GM18867 (cell line): Measurements from ENCODE around the gene ADRM1.

ENCODE experiments used
- ATAC-seq: cut with Tn5 transposase; IDR thresholded peaks from one replicate; pipeline ENCODE4 v1.9.1; 2021; ENCODE audit warnings: mild to moderate bottlenecking, moderate library complexity; ENCODE audit not compliant: unreplicated experiment

ADRM1 gene

GRCh38 chr20:62352402-62353288, 49.8 kb downstream of the ADRM1 start:
- no peak for ATAC-seq

GRCh38 chr20:62353289-62354030, 50.7 kb downstream of the ADRM1 start:
- no peak for ATAC-seq

DNA sequence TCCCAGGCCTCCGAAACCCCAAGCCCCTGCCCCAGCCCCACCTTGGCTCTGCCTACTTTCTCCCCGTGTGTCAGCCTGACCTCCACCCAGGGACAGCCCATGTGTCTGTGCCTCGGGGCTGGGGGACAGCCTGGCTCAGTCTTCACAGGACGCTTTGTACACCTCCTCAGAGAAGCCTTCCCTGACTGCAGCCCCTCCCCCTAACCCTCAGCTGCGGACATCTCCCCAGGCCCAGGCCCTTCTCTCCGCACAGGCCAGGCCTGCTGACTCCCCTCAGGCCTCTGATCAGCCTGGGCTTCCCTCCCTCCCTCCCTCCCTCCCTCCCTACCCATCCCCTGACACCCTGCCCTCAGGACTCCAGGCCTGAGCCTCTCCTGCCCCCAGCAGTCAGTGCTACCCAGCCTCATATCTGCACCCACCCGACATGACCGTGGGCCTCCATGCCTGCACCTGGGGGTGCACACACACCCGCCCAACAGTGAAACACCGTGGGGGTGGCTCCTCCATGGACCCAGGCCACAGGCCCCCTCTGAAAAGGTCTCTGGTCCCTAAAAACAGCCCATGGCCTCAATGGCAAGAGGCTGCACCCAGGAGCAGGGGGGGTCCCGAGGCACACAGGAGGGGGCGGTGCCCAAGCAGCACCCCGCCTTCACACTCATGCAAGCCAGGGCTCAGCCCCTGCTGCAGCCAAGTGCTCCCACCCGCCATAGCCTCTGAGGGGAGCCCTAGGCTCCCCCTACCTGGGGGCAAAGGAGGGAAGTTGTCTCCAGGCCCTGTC, 51.4 kb downstream of the ADRM1 start:
- ATAC-seq: no peak

- no peak for ATAC-seq
Observed at GRCh38 chr20:62354811-62355341, 52.1 kb downstream of the ADRM1 start.

DNA sequence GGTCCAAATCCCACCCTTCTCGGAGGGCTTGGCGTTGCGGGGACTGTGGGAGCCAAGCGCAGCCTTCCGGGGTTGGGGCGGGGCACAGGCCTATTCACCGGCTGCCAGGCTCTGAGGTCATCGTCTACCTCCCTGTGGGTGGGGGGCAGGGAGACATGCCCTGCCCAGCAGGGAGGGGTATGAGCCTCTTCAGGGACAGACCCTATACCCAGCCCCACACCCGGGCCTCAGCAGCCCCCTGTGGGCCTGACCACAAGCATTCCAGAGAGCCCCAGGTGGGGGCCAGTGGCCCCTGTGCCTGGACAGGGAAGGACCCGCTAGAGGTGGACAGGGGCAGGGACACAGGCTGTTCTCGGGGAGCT, 52.7 kb downstream of the ADRM1 start:
- no peak for ATAC-seq

- no peak for ATAC-seq
Observed at GRCh38 chr20:62355878-62356588, 53.2 kb downstream of the ADRM1 start.

DNA sequence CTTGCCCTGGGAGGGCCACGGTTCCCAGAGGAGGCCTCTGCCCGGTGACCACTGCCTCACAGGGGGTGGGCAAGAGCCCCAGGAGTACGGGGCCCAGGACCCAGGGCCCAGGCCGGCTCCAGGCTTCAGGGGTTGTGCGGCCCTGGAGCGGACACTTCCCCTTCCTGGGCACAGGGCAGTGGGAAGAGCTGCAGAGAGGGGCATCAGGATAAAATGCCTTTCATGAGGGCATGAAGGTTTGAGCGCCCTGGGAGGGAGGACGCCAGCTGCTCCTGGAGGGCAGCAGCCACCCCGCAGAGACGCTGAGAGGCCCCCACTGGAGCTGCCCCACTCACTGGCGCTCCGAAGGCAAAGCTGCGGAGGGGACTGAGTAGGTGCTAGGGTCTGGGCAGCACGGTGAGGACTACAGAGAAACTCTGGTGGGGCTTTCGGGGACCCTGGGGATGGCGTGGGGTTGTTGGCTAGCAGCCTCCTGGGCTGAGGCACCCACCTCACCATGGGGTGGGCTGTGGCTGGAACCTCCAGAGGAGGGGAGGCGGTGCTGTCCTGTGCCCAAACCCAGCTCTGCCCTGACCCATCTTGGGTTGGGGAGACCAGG, 53.9 kb downstream of the ADRM1 start:
- ATAC-seq: no peak

DNA sequence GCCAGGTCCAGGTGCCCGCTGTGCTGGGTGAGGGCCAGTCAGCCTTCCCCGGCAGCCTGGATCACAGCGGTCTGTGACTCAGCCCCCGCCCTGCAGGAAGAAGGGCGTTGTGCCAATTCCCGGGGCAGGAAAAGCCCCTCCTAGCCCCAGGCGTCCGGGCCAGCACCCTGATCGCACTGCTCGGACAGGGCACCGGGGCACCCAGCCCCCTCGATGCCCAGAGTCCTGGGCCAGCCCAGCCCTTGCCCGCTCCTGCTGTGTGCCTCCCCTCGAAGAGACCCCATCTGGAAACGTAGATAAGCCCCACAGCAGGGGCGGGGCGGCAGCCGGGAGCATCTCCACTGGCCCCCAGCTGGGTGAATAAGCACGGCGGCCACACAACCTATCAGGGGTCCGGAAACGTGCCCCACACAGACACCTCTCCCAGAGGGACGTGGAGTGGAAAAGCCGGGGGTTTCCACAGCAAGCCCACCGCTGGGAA, 54.4 kb downstream of the ADRM1 start:
- ATAC-seq: no peak

DNA sequence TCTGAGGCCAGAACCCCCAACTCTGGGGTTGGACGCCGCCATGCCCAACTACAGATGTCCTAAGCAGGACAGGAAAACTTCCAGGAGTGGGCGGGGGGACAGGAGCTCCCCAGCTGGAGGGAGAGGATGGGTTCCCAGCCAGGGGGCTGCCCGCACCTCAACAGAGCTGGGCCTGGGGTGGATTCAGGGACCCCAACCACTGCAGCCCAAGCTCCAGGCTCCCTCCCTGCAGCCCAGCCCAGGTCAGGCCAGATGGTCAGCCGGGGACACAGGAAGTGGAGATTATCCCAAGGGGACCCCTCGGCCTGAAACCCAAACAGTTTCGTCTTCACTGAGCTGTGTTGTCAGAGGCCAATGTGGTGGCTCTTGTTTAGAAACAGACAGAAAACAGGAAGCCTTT, 54.9 kb downstream of the ADRM1 start:
- no peak for ATAC-seq
